OCI-LY7 (cell line): ENCODE measurements around the gene DAPK2. TPM values are rescaled to one million over a fixed set of nuclear protein-coding genes. Genes with fewer than 3 reads are reported as not detected.
A peak's percentile ranks its signal among the peaks of the same experiment; 100 is the strongest.

ENCODE experiments used
- BruUV-seq: library from RNA; stranded (reverse); fragments of 400-500 nt; replicated peaks from 2 replicates; lab custom pipeline; 2021; lab: Mats Ljungman, UMichigan
- CTCF ChIA-PET: fragments of 300-600 bp; sonication (Branson Sonifier 250); formaldehyde crosslinking; loops from one replicate; lab custom pipeline; 2022; ENCODE audit warnings: antibody characterized with exemption; ENCODE audit not compliant: unreplicated experiment; lab: Charles Lee
- POLR2A ChIA-PET: fragments of 300-600 bp; sonication (Branson Sonifier 250); formaldehyde crosslinking; loops from one replicate; lab custom pipeline; 2022; ENCODE audit warnings: antibody characterized with exemption; lab: Charles Lee
- DNase-seq: peaks from one replicate; pipeline ENCODE4 v3.0.0-alpha.2; 2015; ENCODE audit warnings: low spot score
- H2AFZ ChIP-seq: fragments of 200-600 bp; sonication (generic), shearing (Covaris generic); 2 replicates; pipeline ENCODE4 v1.6.1; 2014; ENCODE audit warnings: mild to moderate bottlenecking, antibody characterized with exemption, low read length, moderate library complexity
- H3K27ac ChIP-seq: fragments of 200-600 bp; sonication (generic); 2 replicates; pipeline ENCODE4 v1.5.1; 2014; ENCODE audit warnings: mixed run types, low read depth, mild to moderate bottlenecking, moderate library complexity, low read length, inconsistent platforms; ENCODE audit not compliant: poor library complexity, severe bottlenecking
- H3K36me3 ChIP-seq: fragments of 200-600 bp; sonication (generic); 2 replicates; pipeline ENCODE4 v1.6.1; 2014; ENCODE audit warnings: mild to moderate bottlenecking, antibody characterized with exemption, low read length, moderate library complexity, mixed read lengths; ENCODE audit not compliant: insufficient read depth
- H3K4me1 ChIP-seq: fragments of 200-600 bp; sonication (generic); 2 replicates; pipeline ENCODE4 v1.5.1; 2014; ENCODE audit warnings: mild to moderate bottlenecking, low read length; ENCODE audit not compliant: insufficient read depth, poor library complexity, severe bottlenecking
- H3K4me2 ChIP-seq: fragments of 200-600 bp; sonication (generic); 2 replicates; pipeline ENCODE4 v1.6.1; 2014; ENCODE audit warnings: mild to moderate bottlenecking, low read length
- H3K4me3 ChIP-seq: fragments of 200-600 bp; sonication (generic); 2 replicates; pipeline ENCODE4 v1.5.1; 2014; ENCODE audit warnings: mild to moderate bottlenecking, low read depth, low read length; ENCODE audit not compliant: poor library complexity, severe bottlenecking
- H3K79me2 ChIP-seq: fragments of 200-600 bp; sonication (generic); 2 replicates; pipeline ENCODE4 v1.6.1; 2016; ENCODE audit warnings: low read depth, mild to moderate bottlenecking, low read length, moderate library complexity, mixed read lengths; ENCODE audit not compliant: insufficient read depth
- H3K9me2 ChIP-seq: fragments of 200-600 bp; sonication (generic); 2 replicates; pipeline ENCODE4 v1.6.1; 2016; ENCODE audit warnings: mild to moderate bottlenecking, low read length, mixed read lengths; ENCODE audit not compliant: insufficient read depth
- H3K9me3 ChIP-seq: fragments of 200-600 bp; sonication (generic); 2 replicates; pipeline ENCODE4 v1.6.1; 2014; ENCODE audit warnings: mild to moderate bottlenecking, mixed run types, low read length, mixed read lengths
- H4K20me1 ChIP-seq: fragments of 200-600 bp; sonication (generic); 2 replicates; pipeline ENCODE4 v1.6.1; 2014; ENCODE audit warnings: mild to moderate bottlenecking, antibody characterized with exemption, low read length, moderate library complexity, mixed read lengths; ENCODE audit not compliant: insufficient read depth
- CTCF ChIP-seq: fragments of 200-600 bp; sonication (generic); conservative IDR thresholded peaks from 2 replicates; pipeline ENCODE4 v1.5.1; 2014; ENCODE audit warnings: mild to moderate bottlenecking, antibody characterized with exemption, low read length, moderate library complexity, mixed read lengths
- EZH2phosphoT487 ChIP-seq: fragments of 200-600 bp; sonication (generic); IDR thresholded peaks from 2 replicates; pipeline ENCODE4 v1.6.1; 2018; ENCODE audit warnings: low read depth, borderline replicate concordance, mild to moderate bottlenecking, mixed run types, antibody characterized with exemption, low read length, moderate library complexity, mixed read lengths
- intact Hi-C: fragments of 100-400 bp; cut with micrococcal nuclease; formaldehyde crosslinking; loops from one replicate; pipeline ENCODE4 v1.10.0; 2022; ENCODE audit not compliant: unreplicated experiment
- total RNA-seq, 2 experiments: library from RNA; depleted of rRNA in 1 of 2; stranded (reverse); fragments of >200 nt in 1 of 2; shearing (Covaris generic) in 1 of 2; gene quantifications; 2 replicates each; pipeline ENCODE4 v1.2.3, GENCODE V29; 2014 to 2022

DAPK2 gene
- total RNA-seq, 2 experiments from 2014 or later, result 0.36 to 1.2 TPM

GRCh38 chr15:63943829-63944680, 102.2 kb downstream of the DAPK2 start:
- H3K4me1 ChIP-seq, result no peaks in the 10 kb centered on the region
- H4K20me1 ChIP-seq, result no peaks in the 10 kb centered on the region
- H3K36me3 ChIP-seq, result no peaks in the 10 kb centered on the region
- no peaks in the 10 kb centered on the region for H3K9me2 ChIP-seq
- H2AFZ ChIP-seq, result no peak overlapping the region
- no peak for DNase-seq
- TF ChIP-seq EZH2phosphoT487 (no peak), CTCF (no peak)
- no peak overlapping the region for H3K27ac ChIP-seq
- ChIA-PET CTCF (interaction anchor here (2.5 kb wide), 1 partner anchor 65 kb away, joined by 6 read pairs; no protein-coding TSS in a partner anchor), POLR2A (interaction anchor here (0.5 kb wide), 1 partner anchor 37 kb away, joined by 3 read pairs; no protein-coding TSS in a partner anchor)
- intact Hi-C loops, result no loop called here
- H3K4me3 ChIP-seq, result no peak overlapping the region
- no peaks in the 10 kb centered on the region for H3K79me2 ChIP-seq
- BruUV-seq, result no TSS peak
- no peaks in the 10 kb centered on the region for H3K9me3 ChIP-seq
- no peak overlapping the region for H3K4me2 ChIP-seq

DNA sequence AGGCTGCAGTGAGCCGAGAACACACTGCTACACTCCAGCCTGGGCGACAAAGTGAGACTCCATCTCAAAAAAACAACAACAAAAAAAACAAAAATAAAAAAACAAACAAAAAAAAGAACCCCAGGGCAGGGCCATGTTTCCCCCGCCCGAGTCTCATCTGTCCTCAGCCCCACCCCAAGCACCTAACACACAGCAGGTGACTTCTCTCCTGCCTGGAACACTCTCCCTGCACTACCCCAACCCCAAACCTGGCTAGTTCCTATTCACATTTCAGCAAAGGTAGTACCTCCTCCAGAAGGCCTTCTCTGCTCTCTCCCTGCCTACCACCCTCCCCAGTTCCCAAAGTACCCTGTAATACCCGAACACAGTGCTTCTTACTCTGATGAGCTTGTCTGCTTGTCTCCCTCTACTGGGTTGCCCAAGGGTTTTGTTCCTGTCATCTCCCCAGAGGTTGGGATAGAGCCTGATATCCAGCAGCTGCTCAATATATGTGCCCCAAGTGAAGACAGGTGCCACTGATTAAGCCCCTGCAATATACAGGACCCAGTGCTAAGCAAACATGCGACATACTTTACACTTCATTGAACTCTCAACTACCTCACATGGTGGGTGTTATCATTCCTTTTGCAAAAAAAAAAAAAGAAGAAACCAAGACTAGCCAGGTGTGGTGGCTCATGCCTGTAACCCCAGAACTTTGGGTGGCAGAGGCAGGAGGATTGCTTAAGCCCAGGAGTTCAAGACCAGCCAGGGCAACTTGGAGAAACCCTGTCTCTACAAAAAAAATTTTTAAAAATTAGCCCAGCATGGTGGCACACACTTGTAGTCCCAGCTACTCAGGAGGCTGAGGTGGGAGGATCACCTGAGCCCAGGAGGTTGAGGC, 103.6 kb downstream of the DAPK2 start:
- TF ChIP-seq EZH2phosphoT487, result no peak
- TF ChIP-seq CTCF, result no peak
- Histone ChIP-seq H3K9me3 (no peaks in the 10 kb centered on the region), H3K79me2 (no peaks in the 10 kb centered on the region), H3K9me2 (no peaks in the 10 kb centered on the region), H2AFZ (no peak overlapping the region), H3K4me3 (no peak overlapping the region), H3K36me3 (no peaks in the 10 kb centered on the region), H3K4me2 (no peak overlapping the region), H3K4me1 (no peaks in the 10 kb centered on the region), H4K20me1 (no peaks in the 10 kb centered on the region), H3K27ac (no peak overlapping the region)
- ChIA-PET POLR2A (no interaction called here), CTCF (no interaction called here)
- intact Hi-C loops, result no loop called here
- peak; percentile 15 for DNase-seq
- no TSS peak for BruUV-seq
